ENCODE data around the gene GBA2.

Gene GBA2

DNA sequence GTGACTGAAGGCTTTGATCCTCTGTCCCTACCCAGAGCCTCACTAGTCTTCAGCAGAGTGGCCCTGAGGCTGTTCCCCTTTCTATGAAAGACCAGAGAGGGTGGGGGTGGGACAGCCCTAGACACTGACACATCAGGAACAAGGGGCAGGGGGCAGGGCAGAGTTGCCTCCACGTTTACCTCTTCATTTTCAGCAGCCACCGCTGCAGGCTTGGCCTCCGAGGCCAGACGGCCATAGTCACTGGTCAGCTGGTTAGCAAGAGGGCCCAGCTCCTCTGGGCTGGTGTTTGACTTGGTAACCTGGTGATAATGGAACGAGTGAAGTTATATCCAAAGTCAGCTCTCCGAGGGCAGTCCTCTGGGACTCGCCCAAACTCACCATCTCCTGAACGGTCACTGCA is 43.7 kb downstream of the GBA2 start:
- no peak overlapping the region for H3K27ac Mint-ChIP-seq

DNA sequence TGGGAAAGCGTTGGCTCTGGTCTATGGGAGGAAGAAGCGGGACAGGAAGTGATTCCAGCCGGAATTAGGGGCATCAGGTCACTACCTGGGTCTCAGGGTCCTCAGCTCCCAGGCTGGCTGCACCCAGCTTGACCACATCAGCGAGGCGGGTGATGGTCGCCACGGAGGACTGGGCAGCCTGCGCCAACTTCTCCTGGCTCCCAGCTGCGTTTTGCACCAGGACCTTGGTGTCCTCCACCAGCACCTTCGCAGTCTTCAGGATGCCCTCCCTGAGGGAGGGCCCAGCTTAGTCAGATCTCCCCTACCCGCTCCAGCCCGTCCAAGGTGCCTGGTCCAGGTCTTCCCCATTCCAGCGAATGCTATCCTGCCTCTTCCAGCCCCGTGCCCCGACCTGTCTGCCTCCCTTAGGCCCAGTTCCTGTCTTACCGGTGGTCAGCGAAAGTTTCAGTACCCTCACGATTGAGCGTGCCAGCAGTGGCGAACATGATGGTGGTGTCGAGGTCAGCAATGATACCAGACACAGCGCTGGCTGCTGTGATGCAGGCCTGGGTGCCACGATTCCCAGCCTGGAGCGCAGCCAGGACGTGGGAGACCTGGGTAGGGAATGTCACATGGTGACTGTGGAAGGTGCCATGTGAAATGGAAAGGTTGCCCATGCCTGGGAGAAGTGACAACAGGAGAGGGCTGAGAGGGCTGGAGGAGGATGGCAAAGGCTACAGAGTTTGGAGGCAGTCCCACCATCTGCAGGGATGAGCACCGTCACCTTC is 44.9 kb downstream of the GBA2 start:
- H3K4me1 Mint-ChIP-seq (ENCODE audit: low read depth): no peaks in the 10 kb centered on the region
- peaks cover 53% of the 10 kb centered on the region for H3K36me3 Mint-ChIP-seq (ENCODE audit: low read depth)

More for the DNA sequence above, 43.7 kb downstream of the GBA2 start:
- H3K4me3 Mint-ChIP-seq: no peak overlapping the region
- H3K27me3 Mint-ChIP-seq: no peaks in the 10 kb centered on the region
- H3K36me3 Mint-ChIP-seq (ENCODE audit: low read depth): peaks cover 59% of the 10 kb centered on the region
- no peaks in the 10 kb centered on the region for H3K9me3 Mint-ChIP-seq
- H3K4me1 Mint-ChIP-seq (ENCODE audit: low read depth): no peaks in the 10 kb centered on the region

DNA sequence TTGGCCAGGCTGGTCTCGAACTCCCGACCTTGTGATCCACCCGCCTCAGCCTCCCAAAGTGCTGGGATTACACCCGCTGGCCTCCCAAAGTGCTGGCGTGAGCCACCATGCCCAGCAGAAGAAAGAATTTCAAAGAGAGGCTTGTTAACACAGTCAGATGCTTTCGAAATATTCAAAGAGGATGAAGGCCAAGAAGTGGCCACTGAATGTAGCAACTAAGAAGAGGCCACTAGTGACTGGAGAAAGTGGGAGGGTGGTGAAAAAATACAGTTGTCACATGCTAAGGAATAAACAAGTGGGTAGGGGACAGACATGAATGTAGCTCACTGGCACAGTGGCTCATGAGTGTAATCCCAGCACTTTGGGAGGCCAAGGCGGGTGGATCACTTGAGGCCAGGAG is 46.3 kb downstream of the GBA2 start:
- Mint-ChIP-seq H3K27me3 (no peaks in the 10 kb centered on the region), H3K4me1 (ENCODE audit: low read depth) (no peaks in the 10 kb centered on the region), H3K9me3 (no peaks in the 10 kb centered on the region), H3K36me3 (ENCODE audit: low read depth) (peaks cover 50% of the 10 kb centered on the region), H3K27ac (no peak overlapping the region), H3K4me3 (no peak overlapping the region)

More for the DNA sequence above, 44.9 kb downstream of the GBA2 start:
- no peak overlapping the region for H3K4me3 Mint-ChIP-seq
- H3K27me3 Mint-ChIP-seq: no peaks in the 10 kb centered on the region
- H3K9me3 Mint-ChIP-seq: no peaks in the 10 kb centered on the region
- no peak overlapping the region for H3K27ac Mint-ChIP-seq

DNA sequence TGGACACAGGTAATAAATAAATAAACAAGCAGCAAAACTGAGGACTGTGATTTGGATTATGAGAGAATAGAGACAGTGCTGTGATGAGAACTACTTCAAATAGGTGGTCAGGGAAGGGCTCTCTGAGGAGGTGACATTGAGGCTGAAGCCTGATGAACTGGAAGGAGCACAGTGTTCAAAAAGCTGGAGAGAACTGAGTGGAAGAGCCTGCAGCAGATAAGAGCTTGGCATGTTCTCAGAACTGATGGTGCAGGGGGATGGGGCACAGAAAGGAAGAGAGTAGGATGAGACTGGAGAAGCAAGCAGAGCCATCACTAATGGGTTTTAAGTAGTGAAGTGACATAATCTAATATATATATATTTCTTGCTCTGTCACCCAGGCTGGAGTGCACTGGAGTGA is 48.1 kb downstream of the GBA2 start:
- Mint-ChIP-seq H3K36me3 (ENCODE audit: low read depth) (peaks cover 51% of the 10 kb centered on the region), H3K4me1 (ENCODE audit: low read depth) (peaks cover 9% of the 10 kb centered on the region), H3K27me3 (no peaks in the 10 kb centered on the region), H3K27ac (no peak overlapping the region), H3K4me3 (no peak overlapping the region), H3K9me3 (no peaks in the 10 kb centered on the region)

DNA sequence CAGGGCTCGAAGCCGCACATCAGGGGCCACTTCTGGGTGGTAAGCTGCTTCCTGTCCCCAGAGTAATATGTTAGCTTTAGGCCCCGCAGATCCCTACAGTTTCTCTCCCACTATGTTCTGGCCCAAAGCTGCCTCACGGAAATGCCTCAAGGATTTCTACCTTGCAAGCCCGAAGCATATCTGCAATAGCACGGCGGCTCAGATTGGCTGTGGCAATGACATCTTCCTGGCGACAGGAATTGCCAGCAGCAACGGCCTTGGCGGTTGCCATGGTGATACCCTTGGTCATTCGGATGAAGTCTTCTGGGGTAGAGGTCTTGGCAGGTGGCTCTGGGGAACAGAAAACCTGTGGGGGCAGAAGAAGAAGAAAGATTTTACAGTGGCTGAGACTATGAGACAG is 49.0 kb downstream of the GBA2 start:
- Mint-ChIP-seq H3K4me3 (no peak overlapping the region), H3K27me3 (no peaks in the 10 kb centered on the region), H3K4me1 (ENCODE audit: low read depth) (peaks cover 9% of the 10 kb centered on the region), H3K36me3 (ENCODE audit: low read depth) (peaks cover 50% of the 10 kb centered on the region), H3K9me3 (no peaks in the 10 kb centered on the region), H3K27ac (no peak overlapping the region)

DNA sequence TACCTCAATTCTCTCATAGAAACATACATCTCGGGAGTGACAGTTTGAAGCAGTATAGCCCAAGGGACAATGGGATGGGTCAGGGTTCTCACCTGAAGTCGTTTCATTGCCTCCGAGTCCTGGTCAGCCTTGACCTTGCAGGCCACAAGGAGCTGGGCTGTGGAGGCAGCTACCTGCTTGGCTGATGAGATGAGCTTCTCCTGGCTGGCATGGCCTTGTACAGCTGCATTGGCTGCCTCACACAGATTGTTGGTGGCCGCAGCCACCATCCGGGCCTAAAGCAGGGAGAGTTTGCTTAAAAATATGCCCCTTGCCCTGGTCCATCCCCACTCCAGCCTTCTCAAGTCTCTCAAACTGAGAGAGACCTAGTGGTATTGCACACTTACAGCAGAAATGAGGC is 50.8 kb downstream of the GBA2 start:
- Mint-ChIP-seq H3K4me1 (ENCODE audit: low read depth) (peaks cover 9% of the 10 kb centered on the region), H3K9me3 (no peaks in the 10 kb centered on the region), H3K4me3 (no peak overlapping the region), H3K27ac (no peak overlapping the region), H3K27me3 (no peaks in the 10 kb centered on the region), H3K36me3 (ENCODE audit: low read depth) (peaks cover 32% of the 10 kb centered on the region)

DNA sequence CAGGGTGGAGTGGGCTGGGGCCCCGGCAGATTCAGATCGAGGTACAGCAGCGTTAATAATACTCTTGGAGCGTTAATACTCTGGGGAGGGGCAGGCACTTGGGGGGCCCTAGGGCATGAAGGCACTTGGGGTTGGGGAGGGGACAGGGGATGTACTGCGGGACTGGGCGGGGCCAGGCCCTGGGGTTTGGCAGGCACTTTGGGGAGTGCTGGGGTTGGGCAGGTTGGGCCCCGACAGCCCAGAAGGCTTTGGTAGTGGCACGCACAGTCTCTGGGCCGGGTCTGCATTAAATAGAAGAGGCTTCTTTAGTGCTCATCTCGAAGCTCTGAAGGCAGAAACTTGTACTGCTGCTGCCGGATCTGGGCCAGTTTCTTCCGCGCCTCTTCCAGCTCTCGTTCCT is 51.5 kb downstream of the GBA2 start:
- Mint-ChIP-seq H3K9me3 (no peaks in the 10 kb centered on the region), H3K4me1 (ENCODE audit: low read depth) (peaks cover 9% of the 10 kb centered on the region), H3K27me3 (no peaks in the 10 kb centered on the region), H3K27ac (no peak overlapping the region), H3K36me3 (ENCODE audit: low read depth) (peaks cover 25% of the 10 kb centered on the region), H3K4me3 (no peak overlapping the region)

DNA sequence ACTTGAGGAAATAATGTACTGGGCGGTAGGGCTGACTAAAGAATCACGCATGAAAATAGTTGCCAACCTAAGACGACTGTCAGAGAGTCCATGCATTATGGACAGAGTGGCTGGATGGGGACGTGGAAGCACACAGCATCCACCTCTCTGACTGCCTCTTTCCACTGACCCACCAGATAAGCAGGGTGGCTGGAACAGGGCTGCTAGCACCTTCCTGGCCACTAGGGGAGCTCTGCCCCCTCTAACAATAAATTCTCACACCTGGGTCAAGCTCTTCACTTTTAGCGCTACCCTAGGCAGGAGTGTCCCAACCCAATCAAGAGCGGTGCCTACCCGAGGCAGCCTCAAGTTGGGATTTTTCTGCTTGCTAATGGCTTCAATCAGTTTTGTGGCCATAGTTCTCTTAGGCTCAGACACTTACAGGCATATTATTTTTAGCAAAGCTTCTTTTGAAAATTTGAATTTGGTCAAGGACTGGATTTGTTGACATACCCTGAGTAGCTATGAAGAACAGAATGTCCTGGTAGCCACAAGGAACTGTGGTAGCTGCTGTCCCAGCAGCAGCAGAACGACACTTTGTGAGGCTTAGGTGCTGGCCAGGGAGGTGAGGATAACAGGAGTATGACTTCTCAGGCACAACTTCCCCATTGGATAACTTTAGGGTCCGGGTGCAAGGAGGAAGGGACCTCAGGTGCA is 52.4 kb downstream of the GBA2 start:
- Mint-ChIP-seq H3K4me1 (ENCODE audit: low read depth) (peaks cover 12% of the 10 kb centered on the region), H3K9me3 (no peaks in the 10 kb centered on the region), H3K36me3 (ENCODE audit: low read depth) (peaks cover 25% of the 10 kb centered on the region), H3K4me3 (no peak overlapping the region), H3K27ac (no peak overlapping the region), H3K27me3 (no peaks in the 10 kb centered on the region)

DNA sequence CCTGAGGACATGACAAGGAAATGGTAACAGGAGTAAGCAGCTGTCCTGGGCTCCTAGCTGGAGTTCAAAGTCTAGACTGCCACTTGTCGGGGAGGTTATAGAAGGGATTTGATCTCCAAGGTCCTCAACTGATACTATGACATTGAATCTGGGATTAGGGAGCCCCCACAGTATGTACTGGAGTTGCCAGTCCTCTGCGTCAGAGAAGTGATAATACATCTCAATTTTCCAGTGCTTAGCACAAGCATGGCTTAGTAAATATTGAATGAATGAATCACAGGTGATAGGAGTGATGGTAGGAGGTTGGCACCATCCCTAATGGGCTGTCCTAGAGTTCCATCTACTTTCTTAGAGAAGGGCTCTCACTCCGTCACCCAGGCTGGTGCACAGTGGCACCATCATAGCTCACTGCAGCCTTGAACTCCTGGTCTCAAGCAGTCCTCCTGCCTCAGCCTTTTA is 53.1 kb downstream of the GBA2 start:
- Mint-ChIP-seq H3K9me3 (no peaks in the 10 kb centered on the region), H3K27ac (no peak overlapping the region), H3K27me3 (no peaks in the 10 kb centered on the region), H3K4me3 (no peak overlapping the region), H3K4me1 (ENCODE audit: low read depth) (peaks cover 19% of the 10 kb centered on the region), H3K36me3 (ENCODE audit: low read depth) (peaks cover 25% of the 10 kb centered on the region)

DNA sequence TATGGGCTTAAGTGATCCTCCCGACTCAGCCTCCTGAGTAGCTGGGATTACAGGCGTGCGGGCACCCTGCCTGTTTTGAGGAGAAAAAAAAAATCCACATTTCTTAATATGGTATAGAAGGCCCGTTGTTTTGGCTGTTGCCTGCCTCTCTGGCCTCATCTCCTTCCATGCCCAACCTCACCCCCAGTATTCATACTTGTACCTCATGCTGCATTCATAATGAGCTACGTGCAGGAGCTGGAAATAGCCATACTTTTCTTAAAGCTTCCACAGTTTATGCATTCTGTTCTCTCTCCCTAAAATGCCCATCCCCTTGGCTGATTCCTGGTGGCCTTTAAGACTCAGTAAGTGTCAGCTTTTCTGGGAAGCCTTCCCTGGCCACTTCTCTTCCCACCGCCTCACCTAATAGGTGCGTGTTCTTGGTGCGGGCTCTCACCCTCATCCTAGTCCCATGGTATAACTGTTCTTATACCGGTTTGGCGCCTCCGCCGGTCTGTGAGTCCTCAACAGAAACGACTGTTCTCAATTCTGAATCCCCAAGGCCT is 57.2 kb downstream of the GBA2 start:
- H3K4me1 Mint-ChIP-seq (ENCODE audit: low read depth): peaks cover 38% of the 10 kb centered on the region
- peak overlapping the region; percentile 8 for H3K4me3 Mint-ChIP-seq
- H3K27me3 Mint-ChIP-seq: no peaks in the 10 kb centered on the region
- peaks cover 6% of the 10 kb centered on the region for H3K36me3 Mint-ChIP-seq (ENCODE audit: low read depth)
- H3K9me3 Mint-ChIP-seq: no peaks in the 10 kb centered on the region
- H3K27ac Mint-ChIP-seq: peak overlapping the region; percentile 81

DNA sequence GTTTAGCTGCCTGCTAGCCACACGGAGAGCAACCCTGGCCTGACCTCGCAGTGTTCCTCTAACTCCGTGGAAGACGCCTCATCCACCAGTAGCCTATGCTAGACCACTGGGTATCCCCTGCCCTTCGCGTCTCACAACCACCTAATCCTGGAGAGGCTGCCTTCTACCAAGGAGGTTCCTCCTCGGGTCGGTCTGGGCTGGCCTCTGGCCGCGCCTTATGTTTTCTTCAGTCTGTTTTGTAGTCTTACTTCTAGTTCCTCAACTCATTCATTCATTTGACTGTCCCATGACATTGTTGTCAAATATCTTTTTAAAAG is 57.7 kb downstream of the GBA2 start:
- no peaks in the 10 kb centered on the region for H3K9me3 Mint-ChIP-seq
- no peaks in the 10 kb centered on the region for H3K27me3 Mint-ChIP-seq
- H3K36me3 Mint-ChIP-seq (ENCODE audit: low read depth): peaks cover 1% of the 10 kb centered on the region
- peak overlapping the region; percentile 78 for H3K4me3 Mint-ChIP-seq
- H3K4me1 Mint-ChIP-seq (ENCODE audit: low read depth): peaks cover 33% of the 10 kb centered on the region
- peak overlapping the region; percentile 81 for H3K27ac Mint-ChIP-seq

DNA sequence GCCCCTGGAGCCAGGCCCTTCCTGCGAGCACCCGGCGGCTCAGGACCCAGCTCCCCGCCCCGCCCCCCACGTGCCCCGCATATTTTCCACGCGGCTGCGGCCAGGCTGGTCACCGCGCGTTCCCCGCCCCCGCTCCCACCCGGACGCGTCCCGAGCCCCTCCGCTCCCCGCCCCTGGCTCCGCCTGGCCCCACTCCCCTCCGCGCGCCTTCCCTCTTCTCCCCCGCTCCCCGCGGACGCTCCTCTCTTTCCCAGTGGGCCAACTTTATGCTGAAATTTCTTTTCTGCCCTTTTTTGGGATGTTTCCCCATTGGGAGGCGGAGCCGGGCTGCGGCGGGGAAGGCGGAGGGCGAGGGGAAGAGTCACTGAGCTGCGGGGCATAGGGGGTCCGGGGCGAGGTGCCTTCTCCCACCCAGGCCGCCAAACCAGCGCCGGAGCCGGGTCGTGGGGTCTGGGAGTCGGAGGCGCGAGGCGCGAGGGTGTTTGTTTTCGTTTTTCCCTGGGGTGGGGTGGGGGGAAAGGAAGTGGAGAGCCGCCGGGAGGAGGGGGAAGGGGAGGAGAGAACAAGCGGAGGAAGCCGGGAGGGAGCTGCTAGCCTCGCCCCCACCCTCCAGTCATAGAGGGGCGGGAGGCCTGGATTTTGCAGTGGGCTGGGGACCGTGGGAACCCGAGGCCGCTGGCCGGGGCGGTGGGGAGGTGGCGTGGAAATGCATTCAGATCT is 58.3 kb downstream of the GBA2 start:
- Mint-ChIP-seq H3K4me3 (peak overlapping the region; percentile 78), H3K4me1 (ENCODE audit: low read depth) (peaks cover 32% of the 10 kb centered on the region), H3K36me3 (ENCODE audit: low read depth) (no peaks in the 10 kb centered on the region), H3K27ac (peak overlapping the region; percentile 81), H3K27me3 (no peaks in the 10 kb centered on the region), H3K9me3 (no peaks in the 10 kb centered on the region)

DNA sequence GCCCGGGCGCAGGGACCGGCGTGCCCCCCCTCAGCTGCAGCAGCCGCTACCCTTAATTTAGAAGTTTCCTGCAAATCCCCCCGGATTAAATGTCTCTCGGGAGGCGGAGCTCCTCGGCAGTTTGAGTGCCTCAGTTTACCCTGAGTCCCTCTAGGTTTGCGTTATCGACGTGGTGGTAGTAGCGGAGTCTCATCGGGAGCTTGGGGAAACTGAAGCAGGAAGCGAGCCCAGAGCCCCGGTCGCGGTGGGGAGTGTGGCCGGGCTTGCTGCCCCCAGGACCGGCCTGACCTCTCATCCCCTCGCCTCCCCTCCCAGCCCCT is 58.8 kb downstream of the GBA2 start:
- no peaks in the 10 kb centered on the region for H3K9me3 Mint-ChIP-seq
- no peaks in the 10 kb centered on the region for H3K36me3 Mint-ChIP-seq (ENCODE audit: low read depth)
- peak overlapping the region; percentile 74 for H3K4me3 Mint-ChIP-seq
- peak overlapping the region; percentile 79 for H3K27ac Mint-ChIP-seq
- no peaks in the 10 kb centered on the region for H3K27me3 Mint-ChIP-seq
- peaks cover 32% of the 10 kb centered on the region for H3K4me1 Mint-ChIP-seq (ENCODE audit: low read depth)

DNA sequence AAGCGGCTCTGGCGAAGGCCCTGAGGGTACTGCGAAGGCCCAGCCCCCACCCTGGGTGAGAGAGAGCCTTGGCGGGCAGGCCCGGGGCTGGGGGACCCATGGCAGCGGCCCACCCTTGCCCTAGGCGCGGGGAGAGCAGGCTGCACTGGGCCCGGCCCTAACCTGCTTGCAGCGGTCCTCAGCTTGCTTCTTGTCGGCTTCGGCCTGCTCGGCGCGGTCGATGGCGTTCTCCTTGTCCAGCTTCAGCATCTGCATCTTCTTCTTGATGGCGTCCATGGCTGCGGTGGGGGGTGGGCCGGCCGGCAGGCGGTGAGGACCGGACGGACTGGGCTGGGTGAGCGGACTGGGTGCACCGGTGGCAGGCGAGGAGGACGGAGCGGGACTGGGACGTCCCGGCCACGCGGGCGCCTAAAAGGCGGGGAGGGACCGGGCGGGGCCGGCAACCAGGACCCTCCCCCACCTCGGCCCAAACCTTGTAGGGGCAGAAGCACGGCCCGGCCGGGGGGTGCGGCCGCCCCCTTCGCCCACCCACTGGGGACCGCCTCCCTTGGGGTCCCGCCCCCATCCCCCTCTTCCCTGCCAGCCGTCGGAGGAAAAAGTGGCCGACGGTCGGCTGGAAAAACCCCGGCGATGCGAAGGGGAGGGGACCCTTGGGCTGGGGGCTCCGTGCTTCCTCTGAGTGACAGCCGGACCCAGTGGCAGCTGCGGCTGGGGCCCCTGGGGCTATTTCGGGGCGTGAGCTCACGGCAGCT is 59.3 kb downstream of the GBA2 start, which contains the start of gene TPM2:
TSS of gene TPM2 (minus strand) at position 384 of the 752 bp plus-strand sequence. CDS start at position 276, 108 bp downstream.
- Mint-ChIP-seq H3K27me3 (no peaks in the 10 kb centered on the region), H3K36me3 (ENCODE audit: low read depth) (no peaks in the 10 kb centered on the region), H3K4me3 (peak within 1 kb of the TSS; percentile 78), H3K4me1 (ENCODE audit: low read depth) (peaks cover 32% of the 10 kb centered on the region), H3K9me3 (no peaks in the 10 kb centered on the region), H3K27ac (peak within 1 kb of the TSS; percentile 81)
